Measurements from ENCODE around the gene CFAP126.
"Not testable (repeated sequence)": the region's sequence is repeated elsewhere in the genome, so short reads cannot be mapped to it uniquely, and the experiment has no call there.

DNA sequence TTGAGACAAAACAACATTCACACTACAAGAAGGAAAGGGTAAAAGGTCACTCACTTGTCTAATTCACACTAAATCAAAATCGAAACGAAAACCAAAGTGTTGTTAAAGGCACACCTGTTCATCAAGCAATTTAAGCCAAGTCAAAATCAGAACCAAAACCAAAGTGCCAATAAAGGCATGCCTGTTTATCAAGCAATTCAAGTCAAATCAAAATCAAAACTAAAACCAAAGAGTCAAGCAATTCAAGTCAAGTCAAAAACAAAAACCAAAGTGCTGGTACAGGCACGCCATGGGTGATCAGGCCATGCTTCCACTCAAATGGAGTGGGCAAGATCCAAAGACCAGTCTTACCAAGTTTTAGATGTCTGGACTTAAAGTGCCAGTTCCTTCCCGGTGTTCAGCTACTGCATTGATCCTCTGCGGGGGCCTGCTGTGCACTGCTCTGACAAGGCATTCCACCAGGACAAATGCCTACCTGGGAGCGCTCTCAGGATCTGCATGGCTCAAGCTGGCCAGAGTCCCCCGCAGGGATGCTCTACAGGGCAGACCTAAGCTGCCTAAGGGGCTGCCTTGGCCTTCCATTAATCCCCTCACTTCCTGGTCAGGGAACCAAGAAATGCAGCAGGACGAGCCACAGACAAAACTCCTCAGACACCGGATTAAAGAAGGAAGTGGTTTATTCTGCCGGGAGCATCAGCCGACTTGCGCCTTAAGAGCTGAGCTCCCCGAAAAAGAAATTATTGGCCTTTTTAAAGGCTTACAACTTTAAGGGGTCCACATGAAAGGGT, 42.4 kb upstream of the CFAP126 start:
- not testable (repeated sequence) for TF ChIP-seq EP300 (conservative IDR thresholded peaks at IDR 0.05; ENCODE audit: poor library complexity, severe bottlenecking); EZH2 (IDR thresholded peaks at IDR 0.05; ENCODE audit: borderline replicate concordance, insufficient read depth, low read length, poor library complexity, severe bottlenecking)
- TF ChIP-seq, protein P1, sequence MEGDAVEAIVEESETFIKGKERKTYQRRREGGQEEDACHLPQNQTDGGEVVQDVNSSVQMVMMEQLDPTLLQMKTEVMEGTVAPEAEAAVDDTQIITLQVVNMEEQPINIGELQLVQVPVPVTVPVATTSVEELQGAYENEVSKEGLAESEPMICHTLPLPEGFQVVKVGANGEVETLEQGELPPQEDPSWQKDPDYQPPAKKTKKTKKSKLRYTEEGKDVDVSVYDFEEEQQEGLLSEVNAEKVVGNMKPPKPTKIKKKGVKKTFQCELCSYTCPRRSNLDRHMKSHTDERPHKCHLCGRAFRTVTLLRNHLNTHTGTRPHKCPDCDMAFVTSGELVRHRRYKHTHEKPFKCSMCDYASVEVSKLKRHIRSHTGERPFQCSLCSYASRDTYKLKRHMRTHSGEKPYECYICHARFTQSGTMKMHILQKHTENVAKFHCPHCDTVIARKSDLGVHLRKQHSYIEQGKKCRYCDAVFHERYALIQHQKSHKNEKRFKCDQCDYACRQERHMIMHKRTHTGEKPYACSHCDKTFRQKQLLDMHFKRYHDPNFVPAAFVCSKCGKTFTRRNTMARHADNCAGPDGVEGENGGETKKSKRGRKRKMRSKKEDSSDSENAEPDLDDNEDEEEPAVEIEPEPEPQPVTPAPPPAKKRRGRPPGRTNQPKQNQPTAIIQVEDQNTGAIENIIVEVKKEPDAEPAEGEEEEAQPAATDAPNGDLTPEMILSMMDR (IDR thresholded peaks at IDR 0.05; ENCODE audit: poor library complexity, severe bottlenecking), result not testable (repeated sequence)
